ENCODE measurements around the gene RFNG. TPM values are rescaled to one million over a fixed set of nuclear protein-coding genes. Genes with fewer than 3 reads are reported as not detected.

RFNG gene
- total and polyA plus RNA-seq, 2 of the 13 experiments (the other 11 are each of a cell fraction or from before 2014, with no cell fraction given) = 61.4 to 64.0 TPM

DNA sequence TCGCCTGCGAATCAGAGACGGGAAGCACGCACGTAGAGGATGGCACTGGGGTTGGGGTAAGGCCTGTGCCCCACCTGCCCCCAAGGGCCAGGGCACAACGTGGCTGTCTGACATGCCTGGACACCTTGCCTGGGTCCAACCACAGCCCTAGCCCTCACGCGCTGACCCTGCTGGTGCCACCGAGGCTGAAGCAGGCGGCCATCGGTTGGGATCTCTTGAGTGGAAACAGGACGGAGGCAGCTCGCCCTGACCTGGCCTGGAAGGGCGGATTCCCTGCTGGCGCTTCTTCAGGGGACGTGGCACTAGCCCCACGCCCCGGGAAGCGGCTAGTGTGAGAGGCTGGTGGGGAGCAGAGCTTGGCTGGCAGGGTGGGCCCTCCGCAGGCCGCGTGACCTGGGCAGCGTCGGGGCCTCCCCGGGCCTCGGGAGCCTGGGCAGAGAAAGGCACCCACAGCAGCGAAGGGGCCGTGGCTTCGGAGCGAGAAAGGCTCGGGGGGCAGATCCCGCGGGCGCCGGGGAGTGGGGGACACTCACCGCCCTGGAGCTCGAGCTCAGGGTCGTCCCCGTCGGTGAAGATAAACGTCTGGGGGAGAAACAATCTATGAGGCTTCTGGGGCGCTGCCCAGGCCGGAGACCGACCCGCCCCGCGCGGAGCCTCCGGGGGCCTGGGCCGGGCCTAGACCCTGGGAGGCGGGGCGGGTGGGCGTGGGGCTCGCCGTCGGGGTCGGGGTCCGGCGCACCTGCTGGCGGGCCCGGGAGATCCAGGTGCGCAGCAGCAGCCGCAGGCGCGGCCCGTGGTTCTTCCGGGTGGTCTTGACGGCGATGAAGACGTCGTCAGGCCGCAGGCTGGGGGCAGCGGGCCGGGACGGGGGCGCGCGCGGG, 610 bp downstream of the RFNG start (continued):
- TF ChIP-seq ZNF776 (CRISPR knock-in tag; IDR thresholded peaks at IDR 0.05) (no peak), ZNF274 (CRISPR knock-in tag; IDR thresholded peaks at IDR 0.05) (peak; percentile 47; the same call in 1 of the 2 replicates), POLR2AphosphoS5 (IDR thresholded peaks at IDR 0.05; ENCODE audit: low read depth, low read length) (peak; percentile 34; the same call in 1 of the 2 replicates), ZNF614 (CRISPR knock-in tag; IDR thresholded peaks at IDR 0.05; ENCODE audit: borderline replicate concordance) (no peak), POLR2G (IDR thresholded peaks at IDR 0.05; ENCODE audit: low read depth, low read length) (peak; percentile 37; the same call in 1 of the 2 replicates), ASH2L (IDR thresholded peaks at IDR 0.05; ENCODE audit: insufficient read length, low read depth, low read length) (peak; percentile 21), CBX5 (CRISPR knock-in tag; IDR thresholded peaks at IDR 0.05; ENCODE audit: borderline replicate concordance) (no peak), ZNF605 (CRISPR knock-in tag; IDR thresholded peaks at IDR 0.05) (no peak; the same call in 1 of the 2 replicates), AKAP8 (CRISPR knock-in tag; IDR thresholded peaks at IDR 0.05) (0 out of 2 replicates have a peak, but pooled peaks have one; percentile 35)
- TF ChIP-seq, protein P1, sequence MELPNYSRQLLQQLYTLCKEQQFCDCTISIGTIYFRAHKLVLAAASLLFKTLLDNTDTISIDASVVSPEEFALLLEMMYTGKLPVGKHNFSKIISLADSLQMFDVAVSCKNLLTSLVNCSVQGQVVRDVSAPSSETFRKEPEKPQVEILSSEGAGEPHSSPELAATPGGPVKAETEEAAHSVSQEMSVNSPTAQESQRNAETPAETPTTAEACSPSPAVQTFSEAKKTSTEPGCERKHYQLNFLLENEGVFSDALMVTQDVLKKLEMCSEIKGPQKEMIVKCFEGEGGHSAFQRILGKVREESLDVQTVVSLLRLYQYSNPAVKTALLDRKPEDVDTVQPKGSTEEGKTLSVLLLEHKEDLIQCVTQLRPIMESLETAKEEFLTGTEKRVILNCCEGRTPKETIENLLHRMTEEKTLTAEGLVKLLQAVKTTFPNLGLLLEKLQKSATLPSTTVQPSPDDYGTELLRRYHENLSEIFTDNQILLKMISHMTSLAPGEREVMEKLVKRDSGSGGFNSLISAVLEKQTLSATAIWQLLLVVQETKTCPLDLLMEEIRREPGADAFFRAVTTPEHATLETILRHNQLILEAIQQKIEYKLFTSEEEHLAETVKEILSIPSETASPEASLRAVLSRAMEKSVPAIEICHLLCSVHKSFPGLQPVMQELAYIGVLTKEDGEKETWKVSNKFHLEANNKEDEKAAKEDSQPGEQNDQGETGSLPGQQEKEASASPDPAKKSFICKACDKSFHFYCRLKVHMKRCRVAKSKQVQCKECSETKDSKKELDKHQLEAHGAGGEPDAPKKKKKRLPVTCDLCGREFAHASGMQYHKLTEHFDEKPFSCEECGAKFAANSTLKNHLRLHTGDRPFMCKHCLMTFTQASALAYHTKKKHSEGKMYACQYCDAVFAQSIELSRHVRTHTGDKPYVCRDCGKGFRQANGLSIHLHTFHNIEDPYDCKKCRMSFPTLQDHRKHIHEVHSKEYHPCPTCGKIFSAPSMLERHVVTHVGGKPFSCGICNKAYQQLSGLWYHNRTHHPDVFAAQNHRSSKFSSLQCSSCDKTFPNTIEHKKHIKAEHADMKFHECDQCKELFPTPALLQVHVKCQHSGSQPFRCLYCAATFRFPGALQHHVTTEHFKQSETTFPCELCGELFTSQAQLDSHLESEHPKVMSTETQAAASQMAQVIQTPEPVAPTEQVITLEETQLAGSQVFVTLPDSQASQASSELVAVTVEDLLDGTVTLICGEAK (IDR thresholded peaks at IDR 0.05) = no peak
- TF ChIP-seq, protein P1 (CRISPR knock-in tag; IDR thresholded peaks at IDR 0.05) = 0 out of 2 replicates have a peak, but pooled peaks have one; percentile 36
- TF ChIP-seq, protein P2, sequence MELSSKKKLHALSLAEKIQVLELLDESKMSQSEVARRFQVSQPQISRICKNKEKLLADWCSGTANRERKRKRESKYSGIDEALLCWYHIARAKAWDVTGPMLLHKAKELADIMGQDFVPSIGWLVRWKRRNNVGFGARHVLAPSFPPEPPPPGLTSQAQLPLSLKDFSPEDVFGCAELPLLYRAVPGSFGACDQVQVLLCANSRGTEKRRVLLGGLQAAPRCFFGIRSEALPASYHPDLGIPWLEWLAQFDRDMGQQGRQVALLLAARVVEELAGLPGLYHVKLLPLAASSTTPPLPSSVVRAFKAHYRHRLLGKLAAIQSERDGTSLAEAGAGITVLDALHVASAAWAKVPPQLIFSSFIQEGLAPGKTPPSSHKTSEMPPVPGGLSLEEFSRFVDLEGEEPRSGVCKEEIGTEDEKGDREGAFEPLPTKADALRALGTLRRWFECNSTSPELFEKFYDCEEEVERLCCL (CRISPR knock-in tag; IDR thresholded peaks at IDR 0.05; ENCODE audit: borderline replicate concordance) = 0 out of 2 replicates have a peak, but pooled peaks have one; percentile 45
- TF ChIP-seq, protein P3, sequence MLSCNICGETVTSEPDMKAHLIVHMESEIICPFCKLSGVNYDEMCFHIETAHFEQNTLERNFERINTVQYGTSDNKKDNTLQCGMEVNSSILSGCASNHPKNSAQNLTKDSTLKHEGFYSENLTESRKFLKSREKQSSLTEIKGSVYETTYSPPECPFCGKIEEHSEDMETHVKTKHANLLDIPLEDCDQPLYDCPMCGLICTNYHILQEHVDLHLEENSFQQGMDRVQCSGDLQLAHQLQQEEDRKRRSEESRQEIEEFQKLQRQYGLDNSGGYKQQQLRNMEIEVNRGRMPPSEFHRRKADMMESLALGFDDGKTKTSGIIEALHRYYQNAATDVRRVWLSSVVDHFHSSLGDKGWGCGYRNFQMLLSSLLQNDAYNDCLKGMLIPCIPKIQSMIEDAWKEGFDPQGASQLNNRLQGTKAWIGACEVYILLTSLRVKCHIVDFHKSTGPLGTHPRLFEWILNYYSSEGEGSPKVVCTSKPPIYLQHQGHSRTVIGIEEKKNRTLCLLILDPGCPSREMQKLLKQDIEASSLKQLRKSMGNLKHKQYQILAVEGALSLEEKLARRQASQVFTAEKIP (CRISPR knock-in tag; IDR thresholded peaks at IDR 0.05; ENCODE audit: borderline replicate concordance) = no peak
- TF ChIP-seq, protein P4, sequence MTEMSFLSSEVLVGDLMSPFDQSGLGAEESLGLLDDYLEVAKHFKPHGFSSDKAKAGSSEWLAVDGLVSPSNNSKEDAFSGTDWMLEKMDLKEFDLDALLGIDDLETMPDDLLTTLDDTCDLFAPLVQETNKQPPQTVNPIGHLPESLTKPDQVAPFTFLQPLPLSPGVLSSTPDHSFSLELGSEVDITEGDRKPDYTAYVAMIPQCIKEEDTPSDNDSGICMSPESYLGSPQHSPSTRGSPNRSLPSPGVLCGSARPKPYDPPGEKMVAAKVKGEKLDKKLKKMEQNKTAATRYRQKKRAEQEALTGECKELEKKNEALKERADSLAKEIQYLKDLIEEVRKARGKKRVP (CRISPR knock-in tag; IDR thresholded peaks at IDR 0.05) = no peak
